ENCODE measurements around the gene GDF9.
A peak's percentile ranks its signal among the peaks of the same experiment; 100 is the strongest.

The GDF9 gene

GRCh38 chr5:132840313-132840712 is 26.0 kb downstream of the GDF9 start:
- DNase-seq (ENCODE audit: extremely low spot score, insufficient read length, low read depth) (no peak), FAIRE-seq (no peak)

- FAIRE-seq (no peak), DNase-seq (ENCODE audit: extremely low spot score, insufficient read length, low read depth) (no peak)
Measured at GRCh38 chr5:132839426-132840301, 26.6 kb downstream of the GDF9 start.

DNA sequence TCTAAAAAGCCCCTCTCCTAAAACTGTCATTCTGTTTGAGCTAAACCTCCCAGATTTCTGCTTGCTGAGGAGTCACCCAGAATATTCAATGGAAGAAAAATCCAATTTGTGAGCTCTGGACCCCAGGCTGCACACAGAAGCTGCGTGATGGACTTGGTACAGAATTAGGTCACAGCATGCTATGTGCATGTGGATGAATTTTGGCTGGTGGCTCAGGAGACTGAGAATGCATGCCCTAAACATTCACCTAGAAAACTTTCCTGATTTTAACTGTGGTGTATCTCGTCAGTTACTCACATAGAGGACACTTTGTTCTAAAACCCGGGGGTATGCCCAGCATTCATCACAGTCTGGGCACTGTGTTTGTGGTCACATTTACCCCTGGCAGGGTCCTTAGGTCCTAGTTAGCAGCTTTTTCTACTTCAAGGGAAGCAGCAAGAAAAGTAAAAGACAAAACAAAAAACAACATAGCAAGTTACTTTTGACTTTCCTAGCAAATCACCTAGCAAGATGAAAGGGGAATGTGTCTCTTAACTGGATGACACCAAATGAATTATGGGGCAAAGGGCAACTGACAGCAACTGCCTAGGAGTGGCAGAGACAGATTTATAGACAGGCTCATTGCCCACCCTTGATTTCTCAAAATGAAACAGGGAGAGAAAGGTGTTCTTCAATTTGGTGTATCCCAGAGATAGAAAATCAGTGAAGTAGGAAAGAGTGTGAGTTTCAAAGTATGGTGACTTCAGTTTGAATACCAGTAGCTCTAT is 27.6 kb downstream of the GDF9 start:
- no peak for FAIRE-seq

GRCh38 chr5:132837868-132838267 is 28.4 kb downstream of the GDF9 start:
- DNase-seq (ENCODE audit: extremely low spot score, insufficient read length, low read depth), result no peak
- FAIRE-seq, result no peak

More for the DNA sequence above, 27.6 kb downstream of the GDF9 start:
- DNase-seq (ENCODE audit: extremely low spot score, insufficient read length, low read depth), result no peak

- FAIRE-seq, result no peak
- no peak for DNase-seq (ENCODE audit: extremely low spot score, insufficient read length, low read depth)
Measured at GRCh38 chr5:132836852-132837251, 29.4 kb downstream of the GDF9 start.

GRCh38 chr5:132834057-132834456 is 32.2 kb downstream of the GDF9 start:
- DNase-seq (ENCODE audit: extremely low spot score, insufficient read length, low read depth) (no peak), FAIRE-seq (no peak)

DNA sequence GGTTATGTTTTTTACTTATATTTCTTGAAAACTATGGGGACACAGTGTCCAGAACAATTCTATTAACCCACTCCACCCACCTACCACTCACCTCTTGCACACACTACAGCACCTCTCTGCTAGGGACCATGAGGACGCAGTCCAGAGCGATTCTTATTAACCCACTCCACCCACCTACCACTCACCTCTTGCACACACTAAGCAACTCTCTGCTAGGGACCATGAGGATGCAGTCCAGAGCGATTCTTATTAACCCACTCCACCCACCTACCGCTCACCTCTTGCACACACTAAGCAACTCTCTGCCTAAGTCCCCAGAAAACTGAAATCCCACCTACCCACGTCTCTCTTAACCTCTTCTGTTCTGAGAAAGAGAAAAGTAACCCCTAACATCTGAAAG is 33.7 kb downstream of the GDF9 start:
- FAIRE-seq (no peak), DNase-seq (ENCODE audit: extremely low spot score, insufficient read length, low read depth) (no peak)

DNA sequence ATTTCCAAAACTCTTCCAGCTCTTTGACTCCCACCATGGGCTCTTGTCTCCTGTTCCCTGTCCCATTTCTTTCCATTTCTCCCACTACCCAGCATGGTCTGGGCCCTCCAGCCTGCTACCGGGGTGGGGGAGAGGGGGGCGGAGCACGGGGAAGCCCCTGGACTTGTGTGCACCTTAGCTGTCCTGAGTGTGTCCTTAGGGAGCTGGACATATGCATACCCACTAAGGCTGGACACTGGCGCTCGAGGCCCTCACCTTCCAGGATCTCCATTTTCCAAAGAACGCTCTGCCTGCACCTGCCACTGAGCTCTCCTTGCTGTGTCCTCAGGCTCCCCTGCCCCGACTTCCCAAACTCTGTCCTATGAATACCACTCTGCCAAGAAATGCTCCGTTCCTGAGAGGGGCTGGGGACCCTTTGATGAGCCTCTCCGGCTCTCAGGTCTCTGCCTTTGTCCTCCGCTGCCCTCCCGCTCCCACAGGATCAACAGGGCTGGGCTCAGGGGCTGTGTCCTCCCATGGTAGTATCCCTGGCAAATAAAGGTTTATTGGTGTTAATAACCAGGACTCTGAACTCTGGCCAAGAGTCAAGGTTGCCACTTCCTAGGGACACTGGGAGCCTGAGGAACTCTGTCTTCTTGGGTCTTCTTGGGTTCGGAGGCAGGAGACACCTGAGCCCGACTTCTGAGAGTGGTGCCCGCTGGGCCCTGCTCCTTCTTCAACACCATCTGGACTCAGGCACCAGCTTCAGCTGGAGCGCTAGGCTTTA is 35.0 kb downstream of the GDF9 start:
- FAIRE-seq (no peak), DNase-seq (ENCODE audit: extremely low spot score, insufficient read length, low read depth) (no peak)

- peak; percentile 50 for FAIRE-seq
- peak; percentile 63 for DNase-seq (ENCODE audit: extremely low spot score, insufficient read length, low read depth)
Measured at GRCh38 chr5:132830436-132831094, 35.7 kb downstream of the GDF9 start, which contains the start of gene SHROOM1. SHROOM1 (minus strand) TSS chr5:132830647; CDS start chr5:132826140, 4,507 bp downstream.

DNA sequence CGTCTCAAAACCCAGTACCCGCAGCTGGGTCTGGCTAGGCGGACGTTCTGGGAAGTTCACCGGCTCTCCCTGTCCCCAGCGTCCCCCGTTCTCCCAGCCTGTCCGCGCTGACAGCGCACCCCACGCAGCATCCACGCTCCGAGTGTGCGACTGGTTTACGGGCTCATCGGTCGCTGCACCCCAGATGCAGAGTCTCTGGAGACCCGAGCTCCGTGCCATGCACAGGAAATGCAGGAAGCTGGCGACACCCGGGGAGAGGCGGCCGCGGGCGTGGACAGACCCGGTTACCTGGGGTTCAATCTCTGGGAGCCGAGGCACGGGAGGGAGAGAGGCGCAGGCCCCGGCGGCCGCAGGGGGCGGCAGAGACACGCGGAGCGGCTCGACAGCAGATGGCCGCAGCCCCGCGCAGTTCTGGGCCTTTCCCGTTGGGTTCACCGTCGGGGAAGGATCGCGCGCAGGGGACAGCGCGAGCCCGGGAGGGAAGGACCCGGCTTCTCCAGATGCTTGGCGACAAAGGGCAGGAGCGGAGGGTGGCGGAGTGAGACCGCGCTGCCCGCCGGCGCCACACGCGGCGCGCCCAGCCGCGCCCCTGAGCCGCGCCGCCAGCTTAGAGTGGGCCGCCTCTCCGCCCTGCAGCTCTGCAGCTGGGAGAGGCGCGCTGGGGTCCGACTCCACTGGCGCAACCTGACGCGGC is 36.4 kb downstream of the GDF9 start:
- peak; percentile 51 for FAIRE-seq
- DNase-seq (ENCODE audit: extremely low spot score, insufficient read length, low read depth), result peak; percentile 81

- DNase-seq (ENCODE audit: extremely low spot score, insufficient read length, low read depth) (no peak), FAIRE-seq (no peak)
Measured at GRCh38 chr5:132828846-132829494, 37.3 kb downstream of the GDF9 start.

DNA sequence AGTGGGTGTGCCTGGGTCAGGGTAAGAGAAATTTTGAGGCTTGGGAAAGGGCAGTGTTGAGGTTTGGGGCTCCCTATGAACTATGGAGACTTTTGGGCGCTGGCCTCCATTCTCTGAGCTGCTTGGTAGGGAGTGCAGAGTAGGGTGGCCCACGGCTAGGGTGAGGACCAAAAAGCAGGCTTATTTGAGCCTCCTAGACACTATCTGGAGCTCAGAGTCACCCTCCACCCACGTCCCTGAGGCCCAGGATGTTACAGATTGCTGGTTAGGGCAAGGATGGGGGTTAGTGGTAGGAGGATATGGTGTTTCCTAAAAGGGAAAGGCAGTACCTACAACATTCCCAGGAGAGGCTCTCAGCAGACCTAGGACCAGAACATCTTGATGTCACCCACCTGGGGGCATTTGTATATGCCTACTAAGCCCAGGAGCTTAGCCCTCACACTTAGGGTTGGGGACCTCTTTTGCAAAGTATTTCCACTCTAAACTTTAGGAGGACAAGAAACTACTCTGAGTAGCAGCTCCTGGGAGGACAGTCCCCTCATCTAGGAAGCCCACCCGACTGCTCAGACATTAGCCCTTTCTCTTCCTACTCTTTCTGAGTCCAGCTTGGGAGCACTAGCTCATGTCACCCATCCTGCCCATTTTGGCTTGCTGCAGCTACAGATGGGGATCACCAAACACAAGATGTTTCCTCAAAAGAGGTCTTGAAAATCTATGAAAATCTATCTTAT is 38.2 kb downstream of the GDF9 start:
- FAIRE-seq (no peak), DNase-seq (ENCODE audit: extremely low spot score, insufficient read length, low read depth) (no peak)

- no peak for FAIRE-seq
Measured at GRCh38 chr5:132826424-132827082, 39.7 kb downstream of the GDF9 start.

GRCh38 chr5:132825834-132826391 is 40.4 kb downstream of the GDF9 start:
- DNase-seq (ENCODE audit: extremely low spot score, insufficient read length, low read depth), result no peak
- FAIRE-seq, result no peak

More at GRCh38 chr5:132826424-132827082, 39.7 kb downstream of the GDF9 start:
- no peak for DNase-seq (ENCODE audit: extremely low spot score, insufficient read length, low read depth)

- FAIRE-seq (no peak), DNase-seq (ENCODE audit: extremely low spot score, insufficient read length, low read depth) (no peak)
Measured at GRCh38 chr5:132825033-132825833, 41.0 kb downstream of the GDF9 start.

GRCh38 chr5:132824426-132824825 is 41.8 kb downstream of the GDF9 start:
- DNase-seq (ENCODE audit: extremely low spot score, insufficient read length, low read depth) (no peak), FAIRE-seq (no peak)

Data from GM18507 (cell line).